OCI-LY7 (cell line): Measurements from ENCODE around the gene GRIN3B.
"Not testable (repeated sequence)": the region's sequence is repeated elsewhere in the genome, so short reads cannot be mapped to it uniquely, and the experiment has no call there.

Experiments used
- EZH2phosphoT487 ChIP-seq: fragments of 200-600 bp; sonication (generic); IDR thresholded peaks from 2 replicates; pipeline ENCODE4 v1.6.1; 2018; ENCODE audit warnings: low read depth, borderline replicate concordance, mild to moderate bottlenecking, mixed run types, antibody characterized with exemption, low read length, moderate library complexity, mixed read lengths
- TF ChIP-seq, protein P1 (sequence below): fragments of 200-600 bp; sonication (generic); conservative IDR thresholded peaks from 2 replicates; pipeline ENCODE4 v1.5.1; 2014; ENCODE audit warnings: mild to moderate bottlenecking, antibody characterized with exemption, low read length, moderate library complexity, mixed read lengths

DNA sequence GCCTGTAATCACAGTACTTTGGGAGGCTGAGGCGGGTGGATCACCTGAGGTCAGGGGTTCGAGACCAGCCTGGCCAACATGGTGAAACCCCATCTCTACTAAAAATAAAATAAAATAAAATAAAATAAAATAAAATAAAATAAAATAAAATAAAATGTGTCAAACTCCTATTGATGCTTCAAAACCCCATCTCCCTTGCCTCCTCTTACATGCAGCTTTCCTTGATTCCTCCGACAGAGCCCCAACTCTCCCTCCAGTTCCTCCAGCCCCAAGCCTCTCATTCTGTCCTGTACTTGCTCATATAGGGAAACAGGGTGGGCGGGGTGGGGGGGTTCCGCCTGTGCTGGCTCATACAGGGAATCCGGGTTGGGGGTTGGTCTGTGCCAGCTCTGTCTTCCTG is 24.9 kb downstream of the GRIN3B start:
- TF ChIP-seq, protein P1, sequence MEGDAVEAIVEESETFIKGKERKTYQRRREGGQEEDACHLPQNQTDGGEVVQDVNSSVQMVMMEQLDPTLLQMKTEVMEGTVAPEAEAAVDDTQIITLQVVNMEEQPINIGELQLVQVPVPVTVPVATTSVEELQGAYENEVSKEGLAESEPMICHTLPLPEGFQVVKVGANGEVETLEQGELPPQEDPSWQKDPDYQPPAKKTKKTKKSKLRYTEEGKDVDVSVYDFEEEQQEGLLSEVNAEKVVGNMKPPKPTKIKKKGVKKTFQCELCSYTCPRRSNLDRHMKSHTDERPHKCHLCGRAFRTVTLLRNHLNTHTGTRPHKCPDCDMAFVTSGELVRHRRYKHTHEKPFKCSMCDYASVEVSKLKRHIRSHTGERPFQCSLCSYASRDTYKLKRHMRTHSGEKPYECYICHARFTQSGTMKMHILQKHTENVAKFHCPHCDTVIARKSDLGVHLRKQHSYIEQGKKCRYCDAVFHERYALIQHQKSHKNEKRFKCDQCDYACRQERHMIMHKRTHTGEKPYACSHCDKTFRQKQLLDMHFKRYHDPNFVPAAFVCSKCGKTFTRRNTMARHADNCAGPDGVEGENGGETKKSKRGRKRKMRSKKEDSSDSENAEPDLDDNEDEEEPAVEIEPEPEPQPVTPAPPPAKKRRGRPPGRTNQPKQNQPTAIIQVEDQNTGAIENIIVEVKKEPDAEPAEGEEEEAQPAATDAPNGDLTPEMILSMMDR, result not testable (repeated sequence)
- TF ChIP-seq EZH2phosphoT487, result not testable (repeated sequence)
